Endothelial cell of umbilical vein (primary cell): Measurements from ENCODE around the gene AUTS2. TPM values are rescaled to one million over a fixed set of nuclear protein-coding genes. Genes with fewer than 3 reads are reported as not detected.

Source experiments
- BruUV-seq: library from RNA; stranded (reverse); fragments of 400-500 nt; replicated peaks from 2 replicates; lab custom pipeline; 2021; lab: Mats Ljungman, UMichigan
- CTCF ChIA-PET: fragments of 300-600, 350-600 bp; sonication (Branson Sonifier 250); formaldehyde crosslinking; loops from one replicate; lab custom pipeline; 2021; ENCODE audit warnings: antibody characterized with exemption, inconsistent platforms; lab: Charles Lee
- POLR2A ChIA-PET: fragments of 300-600, 350-600 bp; sonication (Branson Sonifier 250); formaldehyde crosslinking; loops from one replicate; lab custom pipeline; 2021; ENCODE audit warnings: antibody characterized with exemption, inconsistent platforms; lab: Charles Lee
- DNase-seq: peaks from one replicate; pipeline ENCODE4 v3.0.0-alpha.2; 2011; ENCODE audit warnings: low read depth, low spot score
- FAIRE-seq: peaks from 2 replicates; lab custom pipeline; 2011; peaks lifted over from hg19 to GRCh38; lab: Jason Lieb, UNC
- H2AFZ ChIP-seq: 2 replicates; pipeline ENCODE4 v1.6.0; 2012; ENCODE audit warnings: low read depth, low read length, control low read depth, inconsistent platforms
- H3K27ac ChIP-seq: 2 replicates; pipeline ENCODE4 v1.5.1; 2011; ENCODE audit warnings: low read depth, mild to moderate bottlenecking, control low read depth, low read length, moderate library complexity; ENCODE audit not compliant: insufficient read depth
- H3K27me3 ChIP-seq, 2 experiments: 2 replicates each; pipeline versions ENCODE4 v1.6.0 to v1.6.1; 2011; ENCODE audit warnings: low read length in 2 of 2, mixed read lengths in 1 of 2; ENCODE audit not compliant: control insufficient read depth in 2 of 2, insufficient read depth in 2 of 2
- H3K36me3 ChIP-seq, 2 experiments: 2 replicates in 1 of 2; 3 replicates in 1 of 2; pipeline ENCODE4 v1.5.1; 2011; ENCODE audit warnings: low read length in 2 of 2, mild to moderate bottlenecking in 1 of 2, moderate library complexity in 1 of 2; ENCODE audit not compliant: control insufficient read depth in 2 of 2, insufficient read depth in 2 of 2; ENCODE audit errors: extremely low read depth in 1 of 2
- H3K4me1 ChIP-seq: 3 replicates; pipeline ENCODE4 v1.5.1; 2011; ENCODE audit warnings: mild to moderate bottlenecking, low read length; ENCODE audit not compliant: control insufficient read depth, insufficient read depth; ENCODE audit errors: extremely low read depth
- H3K4me2 ChIP-seq: 2 replicates; pipeline ENCODE4 v1.6.1; 2011; ENCODE audit warnings: low read length, control low read depth, mixed read lengths; ENCODE audit not compliant: insufficient read depth
- H3K4me3 ChIP-seq, 3 experiments: fragments of 200-600 bp in 1 of 3; sonication (generic), shearing (Covaris generic) in 1 of 3; replicated peaks in 1 of 3; 2 replicates each; pipeline ENCODE4 v1.5.1; 2011 to 2016; ENCODE audit warnings: control low read depth in 3 of 3, low read length in 3 of 3, mild to moderate bottlenecking in 2 of 3, inconsistent platforms in 1 of 3, low read depth in 1 of 3, moderate library complexity in 1 of 3; ENCODE audit not compliant: insufficient read depth in 1 of 3
- H3K79me2 ChIP-seq: 2 replicates; pipeline ENCODE4 v1.6.0; 2012; ENCODE audit warnings: low read length, inconsistent platforms; ENCODE audit not compliant: control insufficient read depth, insufficient read depth
- H3K9ac ChIP-seq: replicated peaks from 2 replicates; pipeline ENCODE3; 2011; ENCODE audit warnings: low read length, control low read depth; ENCODE audit not compliant: insufficient read depth; ENCODE audit errors: extremely low read depth
- H3K9me1 ChIP-seq: replicated peaks from 3 replicates; pipeline ENCODE4 v1.6.0; 2011; ENCODE audit warnings: mild to moderate bottlenecking, low read length; ENCODE audit not compliant: control insufficient read depth, insufficient read depth; ENCODE audit errors: extremely low read depth
- H3K9me3 ChIP-seq: replicated peaks from 2 replicates; pipeline ENCODE4 v1.5.1; 2012; ENCODE audit warnings: low read length, inconsistent platforms; ENCODE audit not compliant: control insufficient read depth, insufficient read depth
- H4K20me1 ChIP-seq: replicated peaks from 2 replicates; pipeline ENCODE3; 2011; ENCODE audit warnings: mild to moderate bottlenecking, low read length; ENCODE audit not compliant: control insufficient read depth, insufficient read depth; ENCODE audit errors: extremely low read depth
- EZH2 ChIP-seq: IDR thresholded peaks from 2 replicates; pipeline ENCODE4 v1.6.1; 2012; ENCODE audit warnings: borderline replicate concordance, low read depth, mild to moderate bottlenecking, moderate library complexity, low read length, inconsistent platforms; ENCODE audit not compliant: severe bottlenecking
- FOS ChIP-seq: IDR thresholded peaks from 2 replicates; pipeline ENCODE4 v1.6.1; 2011; ENCODE audit warnings: mild to moderate bottlenecking, low read length, moderate library complexity, borderline replicate concordance; ENCODE audit not compliant: insufficient read depth
- GATA2 ChIP-seq: IDR thresholded peaks from 2 replicates; pipeline ENCODE4 v1.7.0; 2011; ENCODE audit warnings: low read depth, mild to moderate bottlenecking, moderate library complexity, mixed read lengths, low read length; ENCODE audit not compliant: insufficient read length, insufficient read depth
- JUN ChIP-seq: IDR thresholded peaks from 2 replicates; pipeline ENCODE4 v1.6.1; 2011; ENCODE audit warnings: borderline replicate concordance, low read depth; ENCODE audit not compliant: insufficient read length, insufficient read depth
- MYC ChIP-seq: IDR thresholded peaks from one replicate; pipeline ENCODE4 v1.6.1; 2011; ENCODE audit warnings: mild to moderate bottlenecking, low read depth, low read length
- POLR2A ChIP-seq: IDR thresholded peaks from 2 replicates; pipeline ENCODE4 v1.6.1; 2012; ENCODE audit warnings: low read depth, mild to moderate bottlenecking, control low read depth, low read length
- POLR2AphosphoS5 ChIP-seq: IDR thresholded peaks from 2 replicates; pipeline ENCODE4 v1.6.1; 2012; ENCODE audit warnings: low read depth, mild to moderate bottlenecking, control low read depth, low read length, moderate library complexity; ENCODE audit not compliant: insufficient read depth
- dilution Hi-C: fragments of 300-500 bp; cut with MboI; formaldehyde crosslinking; loops from one replicate; pipeline ENCODE4 v1.15.0; 2019; ENCODE audit warnings: low sequenced_read_pairs; ENCODE audit not compliant: extremely low pct_ligation_motif_present
- intact Hi-C: fragments of 100-400 bp; cut with micrococcal nuclease; formaldehyde crosslinking; loops from one replicate; pipeline ENCODE4 v1.10.0; 2022
- polyA plus RNA-seq, 4 experiments: library from polyadenylated mRNA; depleted of rRNA in 3 of 4; stranded (reverse) in 3 of 4; unstranded in 1 of 4; fragments of >200 nt; gene quantifications; 2 replicates each; pipeline versions ENCODE4 v1.2.1 to v1.2.3, GENCODE V29; 2011 to 2012; ENCODE audit warnings: missing spikeins in 1 of 4
- total RNA-seq: library from RNA; stranded (reverse); gene quantifications from 2 replicates; pipeline ENCODE4 v1.2.3, GENCODE V29; 2021
- TF ChIP-seq, protein P1 (sequence below): IDR thresholded peaks from 2 replicates; pipeline ENCODE4 v1.6.1; 2011; ENCODE audit not compliant: insufficient read depth, insufficient read length
- TF ChIP-seq, protein P2 (sequence below), 2 donors: IDR thresholded peaks; 1 replicate in 1 of 2; 2 replicates in 1 of 2; pipeline ENCODE4 v1.5.1; 2011; ENCODE audit warnings: low read length in 2 of 2, mild to moderate bottlenecking in 2 of 2, moderate library complexity in 2 of 2, control low read depth in 1 of 2, inconsistent platforms in 1 of 2, low read depth in 1 of 2; ENCODE audit not compliant: insufficient read depth in 1 of 2; ENCODE audit errors: extremely low read depth in 1 of 2

AUTS2 gene
- total and polyA plus RNA-seq, 2 donors (not counting 3 experiments of a cell fraction or from before 2014, with no cell fraction given), result 0.59 to 8.0 TPM

DNA sequence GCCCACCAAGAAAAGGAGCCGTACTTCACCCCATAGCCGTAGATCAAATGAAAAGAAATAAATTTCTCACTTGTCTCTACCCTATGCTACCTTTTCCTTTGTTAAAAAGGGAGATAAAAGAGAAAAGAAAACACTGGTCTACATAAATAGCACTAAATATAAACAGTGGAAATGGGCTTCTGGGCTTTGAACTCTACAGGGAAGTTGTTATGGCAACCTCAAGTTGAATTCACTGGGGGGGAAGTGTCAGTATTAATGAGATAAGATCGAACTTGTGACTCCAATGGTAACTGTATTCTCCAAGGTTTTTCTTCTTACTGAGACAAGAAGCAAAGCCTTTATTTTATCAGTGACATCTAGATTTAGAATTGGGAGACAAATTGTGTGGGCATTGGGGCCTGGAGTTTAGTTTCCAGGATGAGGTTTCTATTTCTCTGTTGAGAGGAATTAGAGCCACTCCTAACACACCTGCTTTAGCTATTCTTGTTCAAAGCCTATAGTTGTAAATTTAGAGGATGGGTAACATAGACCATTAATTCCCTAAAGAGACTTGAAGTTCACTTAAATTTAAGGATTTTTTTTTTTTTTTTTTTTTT lies 929.3 kb downstream of the AUTS2 start:
- no peak overlapping the region for H3K4me3 ChIP-seq
- BruUV-seq, result no TSS peak
- H3K79me2 ChIP-seq, result no peaks in the 10 kb centered on the region
- H3K9ac ChIP-seq, result no peak overlapping the region
- no peaks in the 10 kb centered on the region for H4K20me1 ChIP-seq
- TF ChIP-seq, protein P1, sequence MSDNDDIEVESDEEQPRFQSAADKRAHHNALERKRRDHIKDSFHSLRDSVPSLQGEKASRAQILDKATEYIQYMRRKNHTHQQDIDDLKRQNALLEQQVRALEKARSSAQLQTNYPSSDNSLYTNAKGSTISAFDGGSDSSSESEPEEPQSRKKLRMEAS, result no peak
- no peak for TF ChIP-seq GATA2
- TF ChIP-seq EZH2, result no peak
- TF ChIP-seq POLR2A, result no peak
- TF ChIP-seq, protein P2, sequence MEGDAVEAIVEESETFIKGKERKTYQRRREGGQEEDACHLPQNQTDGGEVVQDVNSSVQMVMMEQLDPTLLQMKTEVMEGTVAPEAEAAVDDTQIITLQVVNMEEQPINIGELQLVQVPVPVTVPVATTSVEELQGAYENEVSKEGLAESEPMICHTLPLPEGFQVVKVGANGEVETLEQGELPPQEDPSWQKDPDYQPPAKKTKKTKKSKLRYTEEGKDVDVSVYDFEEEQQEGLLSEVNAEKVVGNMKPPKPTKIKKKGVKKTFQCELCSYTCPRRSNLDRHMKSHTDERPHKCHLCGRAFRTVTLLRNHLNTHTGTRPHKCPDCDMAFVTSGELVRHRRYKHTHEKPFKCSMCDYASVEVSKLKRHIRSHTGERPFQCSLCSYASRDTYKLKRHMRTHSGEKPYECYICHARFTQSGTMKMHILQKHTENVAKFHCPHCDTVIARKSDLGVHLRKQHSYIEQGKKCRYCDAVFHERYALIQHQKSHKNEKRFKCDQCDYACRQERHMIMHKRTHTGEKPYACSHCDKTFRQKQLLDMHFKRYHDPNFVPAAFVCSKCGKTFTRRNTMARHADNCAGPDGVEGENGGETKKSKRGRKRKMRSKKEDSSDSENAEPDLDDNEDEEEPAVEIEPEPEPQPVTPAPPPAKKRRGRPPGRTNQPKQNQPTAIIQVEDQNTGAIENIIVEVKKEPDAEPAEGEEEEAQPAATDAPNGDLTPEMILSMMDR (IDR thresholded peaks at IDR 0.05; ENCODE audit: extremely low read depth in 1 of 2, insufficient read depth in 1 of 2, low read depth in 1 of 2, low read length in 2 of 2), result no peak
- no peak for TF ChIP-seq POLR2AphosphoS5
- TF ChIP-seq MYC, result no peak
- no peak for TF ChIP-seq FOS
- TF ChIP-seq JUN, result no peak
- no peaks in the 10 kb centered on the region for H3K9me1 ChIP-seq
- no peak for FAIRE-seq
- H3K27ac ChIP-seq, result no peak overlapping the region
- H3K4me1 ChIP-seq, result no peaks in the 10 kb centered on the region
- CTCF ChIA-PET, result no interaction called here
- H2AFZ ChIP-seq, result no peak overlapping the region
- DNase-seq, result no peak
- no peaks in the 10 kb centered on the region for H3K27me3 ChIP-seq
- dilution Hi-C loops, result no loop called here
- intact Hi-C loops, result no loop called here
- POLR2A ChIA-PET, result no interaction called here
- no peaks in the 10 kb centered on the region for H3K36me3 ChIP-seq
- no peak overlapping the region for H3K4me2 ChIP-seq
- peaks cover 10% of the 10 kb centered on the region for H3K9me3 ChIP-seq
